GM13977 (cell line): ENCODE results near the gene LARGE1.

Experiments used
- DNase-seq: peaks from one replicate; pipeline ENCODE4 v3.0.0; 2012; ENCODE audit warnings: low spot score
- in situ Hi-C: fragments of 300-500 bp; cut with MboI; formaldehyde crosslinking; loops from one replicate; pipeline ENCODE4 v1.12.0; 2022; ENCODE audit warnings: low sequenced_read_pairs, low pct_unique_long_range_greater_than_20kb, mixed read lengths, inconsistent platforms; ENCODE audit not compliant: unreplicated experiment
- TF ChIP-seq, protein P1 (sequence below): IDR thresholded peaks from 2 replicates; pipeline ENCODE4 v1.5.1; 2012; ENCODE audit warnings: mild to moderate bottlenecking, control low read depth; ENCODE audit not compliant: insufficient read depth; ENCODE audit errors: extremely low read depth, missing control alignments

Gene LARGE1

DNA sequence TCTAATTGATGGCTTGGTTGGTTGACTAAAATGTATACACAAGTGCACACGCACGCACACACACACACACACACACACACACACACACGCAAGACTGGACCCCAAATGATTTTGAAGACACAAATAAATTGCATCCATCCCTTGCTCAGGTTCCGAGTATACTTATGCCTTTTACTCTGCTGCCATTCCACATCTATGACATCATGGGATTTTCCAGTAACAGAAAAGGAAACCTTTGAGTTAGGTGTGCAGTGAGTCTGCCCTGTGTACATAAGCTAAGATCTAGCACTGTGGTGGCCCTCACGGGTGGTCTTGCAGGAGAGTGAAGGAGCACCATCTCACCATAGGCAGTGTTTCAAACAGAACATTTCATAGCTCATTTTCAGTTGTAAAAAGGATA lies 20.5 kb upstream of the LARGE1 start:
- in situ Hi-C loops, result no loop called here
- TF ChIP-seq, protein P1, sequence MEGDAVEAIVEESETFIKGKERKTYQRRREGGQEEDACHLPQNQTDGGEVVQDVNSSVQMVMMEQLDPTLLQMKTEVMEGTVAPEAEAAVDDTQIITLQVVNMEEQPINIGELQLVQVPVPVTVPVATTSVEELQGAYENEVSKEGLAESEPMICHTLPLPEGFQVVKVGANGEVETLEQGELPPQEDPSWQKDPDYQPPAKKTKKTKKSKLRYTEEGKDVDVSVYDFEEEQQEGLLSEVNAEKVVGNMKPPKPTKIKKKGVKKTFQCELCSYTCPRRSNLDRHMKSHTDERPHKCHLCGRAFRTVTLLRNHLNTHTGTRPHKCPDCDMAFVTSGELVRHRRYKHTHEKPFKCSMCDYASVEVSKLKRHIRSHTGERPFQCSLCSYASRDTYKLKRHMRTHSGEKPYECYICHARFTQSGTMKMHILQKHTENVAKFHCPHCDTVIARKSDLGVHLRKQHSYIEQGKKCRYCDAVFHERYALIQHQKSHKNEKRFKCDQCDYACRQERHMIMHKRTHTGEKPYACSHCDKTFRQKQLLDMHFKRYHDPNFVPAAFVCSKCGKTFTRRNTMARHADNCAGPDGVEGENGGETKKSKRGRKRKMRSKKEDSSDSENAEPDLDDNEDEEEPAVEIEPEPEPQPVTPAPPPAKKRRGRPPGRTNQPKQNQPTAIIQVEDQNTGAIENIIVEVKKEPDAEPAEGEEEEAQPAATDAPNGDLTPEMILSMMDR, result no peak

DNA sequence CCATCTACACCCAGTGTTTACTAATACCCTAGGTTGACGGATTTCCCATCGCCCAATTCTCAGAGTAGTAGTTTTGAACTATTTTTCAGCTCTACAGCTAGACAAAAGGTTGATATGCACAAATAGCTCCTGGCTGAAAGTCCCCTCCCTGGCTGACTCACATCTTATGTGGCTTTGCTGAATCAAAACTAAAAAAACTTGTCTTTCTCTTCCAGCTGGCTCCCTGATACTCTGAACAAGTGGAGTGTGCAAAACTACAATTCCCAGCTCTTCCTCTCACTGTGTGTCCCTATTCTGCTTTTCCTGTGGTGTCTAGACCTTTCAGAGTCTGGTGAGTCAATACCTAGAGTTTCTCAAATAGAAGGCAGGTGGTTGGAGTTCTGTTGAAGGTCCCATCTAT lies 12.7 kb upstream of the LARGE1 start:
- in situ Hi-C loops, result no loop called here
- TF ChIP-seq, protein P1, result no peak
- DNase-seq, result peak; percentile 17

More for the DNA sequence above, 20.5 kb upstream of the LARGE1 start:
- no peak for DNase-seq

DNA sequence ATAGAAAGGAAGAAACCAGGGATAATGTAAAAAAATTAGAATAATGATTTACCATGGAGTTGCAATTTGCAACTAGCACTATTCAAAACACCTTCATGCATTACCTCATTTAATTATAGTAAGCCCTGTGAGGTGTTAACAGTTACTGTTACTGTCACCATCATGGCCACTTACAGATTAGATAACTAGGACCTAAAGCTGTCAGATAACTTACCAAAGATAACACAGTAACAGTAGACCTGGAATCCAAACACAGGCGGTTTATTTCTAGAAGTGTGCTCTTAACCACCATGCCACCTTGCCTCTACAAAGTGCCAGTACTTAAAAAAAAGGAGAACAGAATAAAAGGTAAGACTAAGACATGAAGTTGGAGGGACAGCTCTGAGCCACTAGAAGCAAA lies 11.1 kb upstream of the LARGE1 start:
- no peak for DNase-seq
- TF ChIP-seq, protein P1, result no peak
- in situ Hi-C loops, result no loop called here

DNA sequence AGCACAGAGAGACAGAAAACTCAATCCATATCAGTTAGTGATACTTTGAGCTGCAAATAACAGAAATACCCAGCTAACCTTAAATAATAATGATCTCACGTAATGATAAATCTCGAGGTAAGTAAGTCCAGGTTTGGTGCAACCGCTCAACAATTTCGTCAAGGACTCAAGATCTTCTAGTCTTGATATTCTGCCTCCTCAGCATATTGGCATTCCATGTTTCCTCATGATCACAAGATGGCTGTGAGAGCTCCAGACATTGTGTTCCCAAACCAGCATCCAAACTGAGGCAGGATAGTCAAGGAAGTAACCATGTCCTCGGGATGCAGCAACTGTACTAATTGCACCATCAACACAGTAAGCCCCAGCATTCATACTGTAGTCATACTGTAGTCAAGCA lies 7.5 kb upstream of the LARGE1 start:
- TF ChIP-seq, protein P1, result no peak
- DNase-seq, result no peak
- in situ Hi-C loops, result no loop called here

- no peak for DNase-seq
- TF ChIP-seq, protein P1, result no peak
- in situ Hi-C loops, result no loop called here
Observed at GRCh38 chr22:33925194-33925593, 4.9 kb upstream of the LARGE1 start.

- DNase-seq, result peak; percentile 67
- in situ Hi-C loops, result loop anchor here (25.0 kb wide), 2 partner anchors 411 to 636 kb away; no protein-coding TSS in a partner anchor
- TF ChIP-seq, protein P1, result peak; percentile 54
Observed at GRCh38 chr22:33923660-33924246, 3.5 kb upstream of the LARGE1 start.
